GM10266 (cell line): ENCODE data around the gene ABHD12B.

Experiments
- DNase-seq: peaks from one replicate; pipeline ENCODE4 v3.0.0; 2012; ENCODE audit errors: extremely low spot score
- CTCF ChIP-seq: IDR thresholded peaks from 2 replicates; pipeline ENCODE4 v1.5.1; 2012; ENCODE audit warnings: mild to moderate bottlenecking, low read depth; ENCODE audit not compliant: control insufficient read depth, insufficient read depth; ENCODE audit errors: missing control alignments

Gene ABHD12B

GRCh38 chr14:50844391-50844790 lies 27.5 kb upstream of the ABHD12B start:
- no peak for DNase-seq

GRCh38 chr14:50845166-50845565 lies 26.7 kb upstream of the ABHD12B start:
- TF ChIP-seq CTCF: no peak
- no peak for DNase-seq

More at GRCh38 chr14:50844391-50844790, 27.5 kb upstream of the ABHD12B start:
- no peak for TF ChIP-seq CTCF

GRCh38 chr14:50846226-50846880 lies 25.5 kb upstream of the ABHD12B start:
- no peak for DNase-seq

GRCh38 chr14:50853891-50854290 lies 18.0 kb upstream of the ABHD12B start:
- no peak for TF ChIP-seq CTCF
- no peak for DNase-seq

More at GRCh38 chr14:50846226-50846880, 25.5 kb upstream of the ABHD12B start:
- TF ChIP-seq CTCF: no peak

- TF ChIP-seq CTCF: no peak
- no peak for DNase-seq
Measured at GRCh38 chr14:50854521-50854920, 17.3 kb upstream of the ABHD12B start.

- no peak for TF ChIP-seq CTCF
- no peak for DNase-seq
Measured at GRCh38 chr14:50855558-50855957, 16.3 kb upstream of the ABHD12B start.

- DNase-seq: no peak
- TF ChIP-seq CTCF: no peak
Measured at GRCh38 chr14:50856660-50857059, 15.2 kb upstream of the ABHD12B start.
